A673 (cell line): ENCODE data around the gene SCRN1. TPM values are rescaled to one million over a fixed set of nuclear protein-coding genes. Genes with fewer than 3 reads are reported as not detected.
A peak's percentile ranks its signal among the peaks of the same experiment; 100 is the strongest.

Experiments
- BruUV-seq: library from RNA; stranded (reverse); fragments of 400-500 nt; replicated peaks from 2 replicates; lab custom pipeline; 2021; lab: Mats Ljungman, UMichigan
- CTCF ChIA-PET: fragments of 300-600 bp; sonication (Branson Sonifier 250); formaldehyde crosslinking; loops from one replicate; lab custom pipeline; 2022; ENCODE audit warnings: antibody characterized with exemption; lab: Charles Lee
- POLR2A ChIA-PET: fragments of 300-600 bp; sonication (Branson Sonifier 250); formaldehyde crosslinking; loops from one replicate; lab custom pipeline; 2022; ENCODE audit warnings: antibody characterized with exemption; ENCODE audit not compliant: low non-redundant PET; lab: Charles Lee
- DNase-seq: peaks from one replicate; pipeline ENCODE4 v3.0.0-alpha.2; 2015; ENCODE audit warnings: low spot score
- H3K27ac ChIP-seq: fragments of 200-600 bp; sonication (generic); 2 replicates; pipeline ENCODE4 v1.5.1; 2016; ENCODE audit warnings: mixed run types, low read depth, mild to moderate bottlenecking, mixed read lengths, antibody characterized with exemption, low read length; ENCODE audit not compliant: poor library complexity, severe bottlenecking
- H3K27me3 ChIP-seq: fragments of 200-600 bp; sonication (generic); replicated peaks from 2 replicates; pipeline ENCODE4 v1.6.1; 2017; ENCODE audit warnings: mixed run types, low read depth, mild to moderate bottlenecking, mixed read lengths, antibody characterized with exemption, low read length; ENCODE audit not compliant: insufficient read depth, poor library complexity
- H3K36me3 ChIP-seq: fragments of 200-600 bp; sonication (generic); 2 replicates; pipeline ENCODE4 v1.6.1; 2016; ENCODE audit warnings: mixed run types, mild to moderate bottlenecking, mixed read lengths, antibody characterized with exemption, low read length; ENCODE audit not compliant: insufficient read depth, poor library complexity, severe bottlenecking
- H3K4me1 ChIP-seq: fragments of 200-600 bp; sonication (generic); 2 replicates; pipeline ENCODE4 v1.6.1; 2017; ENCODE audit warnings: mixed run types, mild to moderate bottlenecking, mixed read lengths, antibody characterized with exemption, low read length; ENCODE audit not compliant: insufficient read depth, poor library complexity, severe bottlenecking
- H3K4me3 ChIP-seq: fragments of 200-600 bp; sonication (generic); 2 replicates; pipeline ENCODE4 v1.5.1; 2016; ENCODE audit warnings: low read depth, mixed run types, mild to moderate bottlenecking, mixed read lengths, low read length; ENCODE audit not compliant: poor library complexity, severe bottlenecking
- H3K9me3 ChIP-seq: fragments of 200-600 bp; sonication (generic); 2 replicates; pipeline ENCODE4 v1.6.1; 2016; ENCODE audit warnings: mixed run types, low read depth, mild to moderate bottlenecking, mixed read lengths, antibody characterized with exemption, low read length; ENCODE audit not compliant: poor library complexity, severe bottlenecking
- CTCF ChIP-seq: fragments of 300-800, 200-600 bp; sonication (generic); conservative IDR thresholded peaks from 2 replicates; pipeline ENCODE4 v1.5.1; 2017; ENCODE audit warnings: low read depth, mild to moderate bottlenecking, antibody characterized with exemption, low read length, moderate library complexity, mixed read lengths
- EZH2 ChIP-seq: fragments of 200-600 bp; sonication (generic); IDR thresholded peaks from 2 replicates; pipeline ENCODE4 v1.6.1; 2017; ENCODE audit warnings: borderline replicate concordance, low read depth, mild to moderate bottlenecking, mixed read lengths, antibody characterized with exemption, low read length; ENCODE audit not compliant: poor library complexity, severe bottlenecking
- intact Hi-C: fragments of 100-400 bp; cut with micrococcal nuclease; formaldehyde crosslinking; loops from one replicate; pipeline ENCODE4 v1.10.0; 2022; ENCODE audit not compliant: unreplicated experiment
- total RNA-seq: library from RNA; stranded (reverse); gene quantifications from 2 replicates; pipeline ENCODE4 v1.2.3, GENCODE V29; 2021

The SCRN1 gene
- total RNA-seq, 1 experiment from 2014 or later: 83.9 TPM

DNA sequence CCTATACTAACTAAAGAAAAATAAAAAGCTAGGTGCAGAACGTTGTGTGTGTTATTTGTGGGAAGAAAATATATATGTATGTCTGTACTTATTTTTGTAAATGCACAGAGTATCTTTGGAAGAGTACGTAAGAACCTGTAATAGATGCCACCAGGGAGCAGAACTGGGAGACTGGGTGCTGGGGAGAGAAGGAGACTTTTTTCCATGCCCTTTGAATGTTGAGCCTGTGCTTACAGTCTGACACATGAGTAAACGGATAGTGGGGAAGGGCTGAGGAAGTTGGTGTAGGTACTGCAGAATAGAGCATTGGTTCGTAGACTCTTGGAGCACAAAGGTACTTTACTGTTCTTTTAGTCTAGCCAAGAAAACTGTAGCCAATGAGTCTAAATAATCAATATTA lies 1.3 kb upstream of the SCRN1 start:
- no peaks in the 10 kb centered on the region for H3K27me3 ChIP-seq
- CTCF ChIA-PET: no interaction called here
- H3K4me3 ChIP-seq: no peak overlapping the region
- H3K36me3 ChIP-seq: no peaks in the 10 kb centered on the region
- POLR2A ChIA-PET: no interaction called here
- no TSS peak for BruUV-seq
- H3K4me1 ChIP-seq: peaks cover 16% of the 10 kb centered on the region
- no peak for TF ChIP-seq CTCF
- TF ChIP-seq EZH2: no peak
- no peak overlapping the region for H3K27ac ChIP-seq
- no peak for DNase-seq
- intact Hi-C loops: no loop called here
- peaks cover 10% of the 10 kb centered on the region for H3K9me3 ChIP-seq

- Histone ChIP-seq H3K9me3 (peaks cover 10% of the 10 kb centered on the region), H3K4me1 (peaks cover 16% of the 10 kb centered on the region), H3K36me3 (no peaks in the 10 kb centered on the region), H3K4me3 (peak overlapping the region; percentile 100), H3K27ac (peak overlapping the region; percentile 93), H3K27me3 (no peaks in the 10 kb centered on the region)
- TF ChIP-seq EZH2 (no peak), CTCF (no peak)
- intact Hi-C loops: loop anchor here (2.0 kb wide), 1 partner anchor 38 kb away; the partner anchor contains the start of gene FKBP14
- CTCF ChIA-PET: no interaction called here
- DNase-seq: peak; percentile 41
- POLR2A ChIA-PET: interaction anchor here (0.5 kb wide), 1 partner anchor 1787 kb away, joined by 3 read pairs; no protein-coding TSS in a partner anchor
- no TSS peak for BruUV-seq
Observed at GRCh38 chr7:29988424-29989256, 961 bp downstream of the SCRN1 start.

- peak overlapping the region; percentile 93 for H3K27ac ChIP-seq
- ChIA-PET POLR2A (interaction anchor here (0.5 kb wide), 1 partner anchor 1788 kb away, joined by 3 read pairs; no protein-coding TSS in a partner anchor), CTCF (no interaction called here)
- TSS peak; percentile 60 for BruUV-seq
- peaks cover 2% of the 10 kb centered on the region for H3K9me3 ChIP-seq
- no peaks in the 10 kb centered on the region for H3K36me3 ChIP-seq
- DNase-seq: peak; percentile 84
- intact Hi-C loops: loop anchor here (2.0 kb wide), 1 partner anchor 39 kb away; the partner anchor contains the start of gene FKBP14
- peaks cover 16% of the 10 kb centered on the region for H3K4me1 ChIP-seq
- H3K4me3 ChIP-seq: peak overlapping the region; percentile 100
- TF ChIP-seq CTCF (no peak), EZH2 (no peak)
- H3K27me3 ChIP-seq: no peaks in the 10 kb centered on the region
Observed at GRCh38 chr7:29987811-29988317, 1.7 kb downstream of the SCRN1 start.
